Measurements from ENCODE around the gene RNF222.

GRCh38 chr17:8392674-8393469 lies 4.8 kb downstream of the RNF222 start:
- TF ChIP-seq EZH2 (IDR thresholded peaks at IDR 0.05; ENCODE audit: insufficient read depth, poor library complexity, severe bottlenecking) (no peak), EZH2phosphoT487 (IDR thresholded peaks at IDR 0.05; ENCODE audit: insufficient read depth, low read depth) (no peak)
